ENCODE measurements around the gene VASH1.

- no peak for TF ChIP-seq ZNF623 (tag by site-specific recombination; IDR thresholded peaks at IDR 0.05)
- no peak for TF ChIP-seq YY1 (tag by site-specific recombination; IDR thresholded peaks at IDR 0.05)
- TF ChIP-seq PRDM2 (tag by site-specific recombination; IDR thresholded peaks at IDR 0.05; ENCODE audit: borderline replicate concordance), result no peak
- TF ChIP-seq ZNF692 (tag by site-specific recombination; IDR thresholded peaks at IDR 0.05), result no peak
- TF ChIP-seq ZNF704 (tag by site-specific recombination; IDR thresholded peaks at IDR 0.05), result no peak
- TF ChIP-seq ZBTB44 (tag by site-specific recombination; IDR thresholded peaks at IDR 0.05), result no peak
- no peak for TF ChIP-seq SETDB1 (IDR thresholded peaks at IDR 0.05; ENCODE audit: insufficient read length, low read length)
- TF ChIP-seq CTCF (tag by site-specific recombination; IDR thresholded peaks at IDR 0.05), result no peak
- TF ChIP-seq KLF16 (tag by site-specific recombination; IDR thresholded peaks at IDR 0.05), result no peak
- no peak for TF ChIP-seq ZNF510 (tag by site-specific recombination; IDR thresholded peaks at IDR 0.05; ENCODE audit: insufficient replicate concordance)
- TF ChIP-seq ZNF777 (tag by site-specific recombination; IDR thresholded peaks at IDR 0.05; ENCODE audit: borderline replicate concordance), result no peak
- TF ChIP-seq ZNF530 (tag by site-specific recombination; IDR thresholded peaks at IDR 0.05; ENCODE audit: low read depth), result no peak
- no peak for TF ChIP-seq PRDM1 (tag by site-specific recombination; IDR thresholded peaks at IDR 0.05)
- no peak for TF ChIP-seq ZBTB17 (tag by site-specific recombination; IDR thresholded peaks at IDR 0.05)
Observed at GRCh38 chr14:76780360-76780759, 19.1 kb downstream of the VASH1 start.
